OCI-LY1 (cell line): ENCODE results near the gene TMEM52B.

Experiments used
- CTCF ChIP-seq: fragments of 200-600 bp; sonication (generic), shearing (Covaris generic); IDR thresholded peaks from 2 replicates; pipeline ENCODE4 v1.5.1; 2017; ENCODE audit warnings: mild to moderate bottlenecking, antibody characterized with exemption, low read length, moderate library complexity, mixed read lengths
- EZH2 ChIP-seq: fragments of 200-600 bp; sonication (generic), shearing (Covaris generic); IDR thresholded peaks from 2 replicates; pipeline ENCODE4 v1.8.0; 2017; ENCODE audit warnings: borderline replicate concordance, mixed run types, mild to moderate bottlenecking, antibody characterized with exemption, low read length, moderate library complexity, mixed read lengths

DNA sequence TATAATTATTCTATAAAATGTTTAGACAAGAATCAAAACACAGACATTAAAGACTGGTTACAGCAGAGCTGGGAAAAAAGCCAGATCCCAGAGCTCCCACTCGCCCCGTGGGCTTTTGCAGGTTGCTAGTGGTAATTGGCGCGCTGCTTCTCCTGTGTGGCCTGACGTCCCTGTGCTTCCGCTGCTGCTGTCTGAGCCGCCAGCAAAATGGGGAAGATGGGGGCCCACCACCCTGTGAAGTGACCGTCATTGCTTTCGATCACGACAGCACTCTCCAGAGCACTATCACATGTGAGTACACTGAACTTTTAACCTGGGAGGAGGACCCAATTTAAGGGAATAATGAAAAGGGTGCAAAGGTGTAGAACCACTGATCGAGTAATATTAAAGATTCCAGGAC lies 7.5 kb downstream of the TMEM52B start:
- TF ChIP-seq EZH2: no peak
- no peak for TF ChIP-seq CTCF
